SK-N-SH (cell line): ENCODE data around the gene NEBL. TPM values are rescaled to one million over a fixed set of nuclear protein-coding genes. Genes with fewer than 3 reads are reported as not detected.

ENCODE experiments used
- CTCF ChIA-PET: fragments of 300-600, 350-600 bp; formaldehyde crosslinking; extraction: SDS; loops from one replicate; lab custom pipeline; 2021; lab: Yijun Ruan, JAX
- POLR2A ChIA-PET: fragments of 350-600 bp; sonication (Branson Sonifier 250); formaldehyde crosslinking; extraction: SDS; loops from one replicate; lab custom pipeline; 2020; ENCODE audit warnings: antibody characterized with exemption, inconsistent platforms; lab: Yijun Ruan, JAX
- DNase-seq: peaks from one replicate; pipeline ENCODE4 v3.0.0; 2012
- H2AFZ ChIP-seq: fragments of 200-600 bp; sonication (generic); 2 replicates; pipeline ENCODE4 v1.8.1; 2016; ENCODE audit warnings: antibody characterized with exemption, mild to moderate bottlenecking, low read depth
- H3F3A ChIP-seq: fragments of 200-600 bp; sonication (generic); replicated peaks from 2 replicates; pipeline ENCODE3; 2016; ENCODE audit warnings: antibody characterized with exemption, mild to moderate bottlenecking; ENCODE audit not compliant: insufficient read depth
- H3K27ac ChIP-seq, 2 experiments: fragments of 200-500 bp in 1 of 2; fragments of 200-600 bp in 1 of 2; sonication (Bioruptor generic) in 1 of 2; sonication (generic), shearing (Covaris generic) in 1 of 2; 2 replicates each; pipeline versions ENCODE4 v1.5.1 to v1.6.1; 2014 to 2016; ENCODE audit warnings: low read depth in 2 of 2, inconsistent platforms in 1 of 2, low read length in 1 of 2, mild to moderate bottlenecking in 1 of 2, mixed read lengths in 1 of 2
- H3K27me3 ChIP-seq: fragments of 200-600 bp; sonication (generic), shearing (Covaris generic); 2 replicates; pipeline ENCODE4 v1.6.1; 2016; ENCODE audit warnings: mixed run types; ENCODE audit not compliant: insufficient read depth
- H3K36me3 ChIP-seq, 2 experiments: fragments of 200-500 bp in 1 of 2; fragments of 200-600 bp in 1 of 2; sonication (Bioruptor generic) in 1 of 2; sonication (generic) in 1 of 2; replicated peaks in 1 of 2; 2 replicates each; pipeline versions ENCODE3 to v1.5.1; 2014 to 2016; ENCODE audit warnings: low read length in 1 of 2, mild to moderate bottlenecking in 1 of 2; ENCODE audit not compliant: insufficient read depth in 2 of 2, control insufficient read depth in 1 of 2
- H3K4me1 ChIP-seq, 2 experiments: fragments of 200-500 bp in 1 of 2; fragments of 200-600 bp in 1 of 2; sonication (Bioruptor generic) in 1 of 2; sonication (generic), shearing (Covaris generic) in 1 of 2; 2 replicates each; pipeline versions ENCODE4 v1.5.1 to v1.6.1; 2014 to 2016; ENCODE audit warnings: low read depth in 1 of 2, low read length in 1 of 2, mixed run types in 1 of 2; ENCODE audit not compliant: insufficient read depth in 2 of 2, control insufficient read depth in 1 of 2
- H3K4me2 ChIP-seq: fragments of 200-600 bp; sonication (generic), shearing (Covaris generic); 2 replicates; pipeline ENCODE4 v1.6.1; 2017; ENCODE audit warnings: mixed run types
- H3K4me3 ChIP-seq, 2 experiments: fragments of 200-500 bp in 1 of 2; fragments of 200-600 bp in 1 of 2; sonication (Bioruptor generic) in 1 of 2; sonication (generic), shearing (Covaris generic) in 1 of 2; 2 replicates each; pipeline versions ENCODE4 v1.5.1 to v1.8.1; 2014 to 2016; ENCODE audit warnings: low read depth in 2 of 2, inconsistent platforms in 1 of 2, low read length in 1 of 2, mild to moderate bottlenecking in 1 of 2, mixed read lengths in 1 of 2, moderate library complexity in 1 of 2
- H3K79me2 ChIP-seq: fragments of 200-600 bp; sonication (generic); 2 replicates; pipeline ENCODE4 v1.8.1; 2017; ENCODE audit warnings: mild to moderate bottlenecking; ENCODE audit not compliant: insufficient read depth
- H3K9ac ChIP-seq: fragments of 200-600 bp; sonication (generic); 2 replicates; pipeline ENCODE4 v1.6.1; 2017; ENCODE audit warnings: mixed run types
- H3K9me2 ChIP-seq: fragments of 200-600 bp; sonication (generic); 2 replicates; pipeline ENCODE4 v1.6.1; 2017; ENCODE audit warnings: mixed run types
- H3K9me3 ChIP-seq: fragments of 200-600 bp; sonication (generic); 2 replicates; pipeline ENCODE4 v1.6.1; 2017; ENCODE audit warnings: mixed run types, mild to moderate bottlenecking, moderate library complexity
- H4K20me1 ChIP-seq: fragments of 200-600 bp; sonication (generic); 2 replicates; pipeline ENCODE4 v1.6.1; 2017; ENCODE audit warnings: mild to moderate bottlenecking, mixed run types; ENCODE audit not compliant: insufficient read depth
- CTCF ChIP-seq: fragments of 200-600 bp; sonication (generic); IDR thresholded peaks from 2 replicates; pipeline ENCODE4 v1.6.1; 2017; ENCODE audit warnings: antibody characterized with exemption, mild to moderate bottlenecking, moderate library complexity
- ELF1 ChIP-seq: IDR thresholded peaks from 2 replicates; pipeline ENCODE4 v1.4.0; 2012
- EZH2phosphoT487 ChIP-seq: fragments of 200-600 bp; sonication (generic); IDR thresholded peaks from 2 replicates; pipeline ENCODE4 v1.6.1; 2017; ENCODE audit warnings: low read depth, mixed run types, mild to moderate bottlenecking, antibody characterized with exemption, moderate library complexity, borderline replicate concordance
- FOXJ3 ChIP-seq: sonication (generic); formaldehyde crosslinking; IDR thresholded peaks from 2 replicates; pipeline ENCODE4 v1.5.1; 2020; ENCODE audit warnings: mild to moderate bottlenecking, missing genetic modification reagents
- IRF3 ChIP-seq: fragments of 150-350 bp; IDR thresholded peaks from 2 replicates; pipeline ENCODE4 v1.6.1; 2016; ENCODE audit warnings: mild to moderate bottlenecking, low read depth, low read length
- PBX3 ChIP-seq: IDR thresholded peaks from 2 replicates; pipeline ENCODE4; 2012
- RAD21 ChIP-seq: IDR thresholded peaks from 2 replicates; pipeline ENCODE4 v1.6.1; 2012; ENCODE audit warnings: mild to moderate bottlenecking, low read length
- RCOR1 ChIP-seq: fragments of 150-350 bp; IDR thresholded peaks from 2 replicates; pipeline ENCODE4 v1.6.1; 2017; ENCODE audit warnings: antibody characterized with exemption, low read length
- REST ChIP-seq: IDR thresholded peaks from 2 replicates; pipeline ENCODE4 v1.6.1; 2012; ENCODE audit warnings: mild to moderate bottlenecking, low read depth, low read length, moderate library complexity
- RFX5 ChIP-seq: IDR thresholded peaks from 2 replicates; pipeline ENCODE4 v1.6.1; 2012; ENCODE audit warnings: mild to moderate bottlenecking, improper control_type of control experiment, low read length
- RXRA ChIP-seq: IDR thresholded peaks from 2 replicates; pipeline ENCODE4 v1.4.0; 2012; ENCODE audit warnings: low read depth, mild to moderate bottlenecking, borderline replicate concordance
- SMC3 ChIP-seq: IDR thresholded peaks from 2 replicates; pipeline ENCODE4 v1.6.1; 2012; ENCODE audit warnings: low read depth, low read length, improper control_type of control experiment
- TAF1 ChIP-seq: IDR thresholded peaks from 2 replicates; pipeline ENCODE4 v1.6.1; 2012; ENCODE audit warnings: low read depth, mild to moderate bottlenecking, low read length, moderate library complexity, borderline replicate concordance
- TEAD4 ChIP-seq: IDR thresholded peaks from 2 replicates; pipeline ENCODE4 v1.4.0; 2012; ENCODE audit warnings: mild to moderate bottlenecking, borderline replicate concordance; ENCODE audit not compliant: insufficient read depth
- YY1 ChIP-seq: IDR thresholded peaks from 2 replicates; pipeline ENCODE4 v1.4.0; 2012; ENCODE audit warnings: low read depth, mild to moderate bottlenecking
- WGBS: methylation state at CpG from one replicate; pipeline ENCODE4 v1.1.6; 2017; ENCODE audit warnings: low lambda C conversion rate; 5-methylcytosine and 5-hydroxymethylcytosine counted together
- polyA plus RNA-seq, 3 experiments: library from polyadenylated mRNA; depleted of rRNA; stranded (reverse); fragments of >200 nt; gene quantifications; 2 replicates each; pipeline ENCODE4 v1.2.3, GENCODE V29; 2012

NEBL gene
- polyA plus RNA-seq, 1 of the 3 experiments (the other 2 are of a cell fraction): 0.58 TPM

- TF ChIP-seq PBX3 (no peak), RXRA (no peak), RCOR1 (no peak), RAD21 (no peak), REST (no peak)
- TF ChIP-seq, all 33 proteins: peak for 0
These were observed 44.8 kb downstream of the NEBL start (continued) for GRCh38 chr10:20852303-20852702.

GRCh38 chr10:20847512-20847911, 49.6 kb downstream of the NEBL start:
- Histone ChIP-seq H3K36me3 (peaks cover 0 to 18% of the 10 kb centered on the region in 2 experiments), H3K27ac (no peak overlapping the region), H4K20me1 (no peaks in the 10 kb centered on the region), H3K4me1 (no peaks in the 10 kb centered on the region), H3F3A (no peaks in the 10 kb centered on the region), H3K9ac (no peak overlapping the region), H3K9me2 (no peaks in the 10 kb centered on the region), H3K4me3 (no peak overlapping the region), H3K4me2 (no peak overlapping the region), H3K79me2 (no peaks in the 10 kb centered on the region), H2AFZ (no peak overlapping the region), H3K9me3 (no peaks in the 10 kb centered on the region), H3K27me3 (no peaks in the 10 kb centered on the region)
- TF ChIP-seq TEAD4 (no peak), FOXJ3 (CRISPR knock-in tag) (no peak), RFX5 (no peak), SMC3 (no peak), YY1 (no peak), ELF1 (no peak), IRF3 (no peak), CTCF (no peak), TAF1 (no peak), RCOR1 (no peak), EZH2phosphoT487 (no peak)
- POLR2A ChIA-PET: no interaction called here
- DNase-seq: no peak
- WGBS: 59% methylated on average over 2 of the region's 2 CpGs
- CTCF ChIA-PET: no interaction called here
